Thyroid gland (tissue), 4 donors: ENCODE results near the gene LNPEP. TPM values are rescaled to one million over a fixed set of nuclear protein-coding genes. Genes with fewer than 3 reads are reported as not detected.

Experiments
- DNase-seq, 2 donors: peaks; one replicate each; pipeline ENCODE4 v3.0.0-alpha.2; 2019
- H3K27ac ChIP-seq, 3 donors: fragments of 200-600 bp; sonication (generic); 1 replicate in 2 of 3; 2 replicates in 1 of 3; pipeline ENCODE4 v1.5.1; 2016 to 2019; ENCODE audit warnings: mild to moderate bottlenecking in 1 of 3, moderate library complexity in 1 of 3
- H3K27me3 ChIP-seq: fragments of 200-600 bp; sonication (generic); one replicate; pipeline ENCODE4 v1.5.1; 2019
- H3K36me3 ChIP-seq, 2 donors: fragments of 200-600 bp; sonication (generic); one replicate each; pipeline ENCODE4 v1.5.1; 2016 to 2019
- H3K4me1 ChIP-seq, 2 donors: fragments of 200-600 bp; sonication (generic); one replicate each; pipeline ENCODE4 v1.5.1; 2017 to 2019
- H3K4me3 ChIP-seq, 3 donors: fragments of 200-600 bp; sonication (generic); replicated peaks in 1 of 3; 1 replicate in 2 of 3; 2 replicates in 1 of 3; pipeline ENCODE4 v1.5.1; 2016; ENCODE audit warnings: mild to moderate bottlenecking in 1 of 3
- H3K9me3 ChIP-seq: fragments of 200-600 bp; sonication (generic); one replicate; pipeline ENCODE4 v1.5.1; 2017
- CTCF ChIP-seq, 6 experiments: fragments of 200-600 bp in 3 of 6; fragments of 450-650 bp in 3 of 6; sonication (generic) in 3 of 6; IDR thresholded peaks; one replicate each; pipeline ENCODE4 v1.5.1; 2016 to 2019; ENCODE audit warnings: antibody characterized with exemption in 6 of 6, mild to moderate bottlenecking in 2 of 6, inconsistent platforms in 1 of 6, moderate library complexity in 1 of 6
- POLR2A ChIP-seq, 2 donors: fragments of 450-650 bp; IDR thresholded peaks; one replicate each; pipeline ENCODE4 v1.6.1; 2017; ENCODE audit warnings: antibody characterized with exemption in 2 of 2, mild to moderate bottlenecking in 2 of 2, moderate library complexity in 1 of 2
- WGBS, 2 donors: methylation state at CpG; one replicate each; pipeline ENCODE4 v1.1.5; 2017; 5-methylcytosine and 5-hydroxymethylcytosine counted together
- intact Hi-C: fragments of 100-400 bp; cut with DNase I; formaldehyde crosslinking; loops from one replicate; pipeline ENCODE4 v1.15.1; 2023
- total RNA-seq, 4 donors: library from RNA; depleted of rRNA; stranded (reverse); fragments of >200 nt; gene quantifications; one replicate each; pipeline ENCODE4 v1.2.3, GENCODE V29; 2016

LNPEP gene
- total RNA-seq, 4 donors from 2014 or later: 35.0 to 59.9 (median 45.2) TPM

- Histone ChIP-seq H3K4me3 (no peak overlapping the region), H3K36me3 (no peaks in the 10 kb centered on the region), H3K9me3 (no peaks in the 10 kb centered on the region), H3K4me1 (no peaks in the 10 kb centered on the region), H3K27me3 (no peaks in the 10 kb centered on the region), H3K27ac (no peak overlapping the region)
- intact Hi-C loops: no loop called here
- no peak for DNase-seq
- TF ChIP-seq POLR2A (IDR thresholded peaks at IDR 0.05): no peak
- WGBS, 2 donors: 66% methylated on average over 5 of the region's 5 CpGs
These were observed 9.4 kb downstream of the LNPEP start for GRCh38 chr5:96945144-96945897.

GRCh38 chr5:96946381-96946780 lies 10.5 kb downstream of the LNPEP start:
- intact Hi-C loops: no loop called here
- Histone ChIP-seq H3K4me3 (no peak overlapping the region), H3K27me3 (no peaks in the 10 kb centered on the region), H3K36me3 (no peaks in the 10 kb centered on the region), H3K9me3 (no peaks in the 10 kb centered on the region), H3K4me1 (no peaks in the 10 kb centered on the region), H3K27ac (no peak overlapping the region)
- 98% methylated on average over 3 of the region's 3 CpGs for WGBS, 2 donors
- DNase-seq: no peak
- no peak for TF ChIP-seq CTCF (IDR thresholded peaks at IDR 0.05)
- no peak for TF ChIP-seq POLR2A (IDR thresholded peaks at IDR 0.05)

GRCh38 chr5:96952118-96952750 lies 16.4 kb downstream of the LNPEP start:
- TF ChIP-seq POLR2A (IDR thresholded peaks at IDR 0.05) (no peak), CTCF (IDR thresholded peaks at IDR 0.05) (no peak)
- no peak overlapping the region for H3K27ac ChIP-seq
- no peaks in the 10 kb centered on the region for H3K4me1 ChIP-seq
- H3K27me3 ChIP-seq: no peaks in the 10 kb centered on the region
- intact Hi-C loops: no loop called here
- H3K9me3 ChIP-seq: no peaks in the 10 kb centered on the region
- 88 to 89% methylated on average over 3 of the region's 3 CpGs for WGBS, 2 donors
- no peaks in the 10 kb centered on the region for H3K36me3 ChIP-seq
- H3K4me3 ChIP-seq: no peak overlapping the region
- no peak for DNase-seq

- intact Hi-C loops: no loop called here
- WGBS, 2 donors: 81 to 82% methylated on average over 7 of the region's 7 CpGs
- Histone ChIP-seq H3K27me3 (no peaks in the 10 kb centered on the region), H3K4me1 (no peaks in the 10 kb centered on the region), H3K36me3 (no peaks in the 10 kb centered on the region), H3K4me3 (no peak overlapping the region), H3K9me3 (no peaks in the 10 kb centered on the region), H3K27ac (no peak overlapping the region)
- DNase-seq: no peak
- TF ChIP-seq CTCF (IDR thresholded peaks at IDR 0.05): no peak
- TF ChIP-seq POLR2A (IDR thresholded peaks at IDR 0.05): no peak
These were observed 17.3 kb downstream of the LNPEP start for GRCh38 chr5:96952974-96953730.

GRCh38 chr5:96957254-96958049 lies 21.6 kb downstream of the LNPEP start:
- Histone ChIP-seq H3K4me3 (no peak overlapping the region), H3K36me3 (no peaks in the 10 kb centered on the region), H3K4me1 (no peaks in the 10 kb centered on the region), H3K27ac (no peak overlapping the region), H3K9me3 (no peaks in the 10 kb centered on the region), H3K27me3 (no peaks in the 10 kb centered on the region)
- no peak for DNase-seq
- 88 to 91% methylated on average over 4 of the region's 4 CpGs for WGBS, 2 donors
- TF ChIP-seq CTCF (IDR thresholded peaks at IDR 0.05) (no peak), POLR2A (IDR thresholded peaks at IDR 0.05) (no peak)
- intact Hi-C loops: no loop called here
